OCI-LY7 (cell line): ENCODE measurements around the gene FAU. TPM values are rescaled to one million over a fixed set of nuclear protein-coding genes. Genes with fewer than 3 reads are reported as not detected.

Experiments
- BruUV-seq: library from RNA; stranded (reverse); fragments of 400-500 nt; replicated peaks from 2 replicates; lab custom pipeline; 2021; lab: Mats Ljungman, UMichigan
- CTCF ChIA-PET: fragments of 300-600 bp; sonication (Branson Sonifier 250); formaldehyde crosslinking; loops from one replicate; lab custom pipeline; 2022; ENCODE audit warnings: antibody characterized with exemption; ENCODE audit not compliant: unreplicated experiment; lab: Charles Lee
- POLR2A ChIA-PET: fragments of 300-600 bp; sonication (Branson Sonifier 250); formaldehyde crosslinking; loops from one replicate; lab custom pipeline; 2022; ENCODE audit warnings: antibody characterized with exemption; lab: Charles Lee
- DNase-seq: peaks from one replicate; pipeline ENCODE4 v3.0.0-alpha.2; 2015; ENCODE audit warnings: low spot score
- H2AFZ ChIP-seq: fragments of 200-600 bp; sonication (generic), shearing (Covaris generic); 2 replicates; pipeline ENCODE4 v1.6.1; 2014; ENCODE audit warnings: mild to moderate bottlenecking, antibody characterized with exemption, low read length, moderate library complexity
- H3K27ac ChIP-seq: fragments of 200-600 bp; sonication (generic); 2 replicates; pipeline ENCODE4 v1.5.1; 2014; ENCODE audit warnings: mixed run types, low read depth, mild to moderate bottlenecking, moderate library complexity, low read length, inconsistent platforms; ENCODE audit not compliant: poor library complexity, severe bottlenecking
- H3K36me3 ChIP-seq: fragments of 200-600 bp; sonication (generic); 2 replicates; pipeline ENCODE4 v1.6.1; 2014; ENCODE audit warnings: mild to moderate bottlenecking, antibody characterized with exemption, low read length, moderate library complexity, mixed read lengths; ENCODE audit not compliant: insufficient read depth
- H3K4me1 ChIP-seq: fragments of 200-600 bp; sonication (generic); 2 replicates; pipeline ENCODE4 v1.5.1; 2014; ENCODE audit warnings: mild to moderate bottlenecking, low read length; ENCODE audit not compliant: insufficient read depth, poor library complexity, severe bottlenecking
- H3K4me2 ChIP-seq: fragments of 200-600 bp; sonication (generic); 2 replicates; pipeline ENCODE4 v1.6.1; 2014; ENCODE audit warnings: mild to moderate bottlenecking, low read length
- H3K4me3 ChIP-seq: fragments of 200-600 bp; sonication (generic); 2 replicates; pipeline ENCODE4 v1.5.1; 2014; ENCODE audit warnings: mild to moderate bottlenecking, low read depth, low read length; ENCODE audit not compliant: poor library complexity, severe bottlenecking
- H3K79me2 ChIP-seq: fragments of 200-600 bp; sonication (generic); 2 replicates; pipeline ENCODE4 v1.6.1; 2016; ENCODE audit warnings: low read depth, mild to moderate bottlenecking, low read length, moderate library complexity, mixed read lengths; ENCODE audit not compliant: insufficient read depth
- H3K9me2 ChIP-seq: fragments of 200-600 bp; sonication (generic); 2 replicates; pipeline ENCODE4 v1.6.1; 2016; ENCODE audit warnings: mild to moderate bottlenecking, low read length, mixed read lengths; ENCODE audit not compliant: insufficient read depth
- H3K9me3 ChIP-seq: fragments of 200-600 bp; sonication (generic); 2 replicates; pipeline ENCODE4 v1.6.1; 2014; ENCODE audit warnings: mild to moderate bottlenecking, mixed run types, low read length, mixed read lengths
- H4K20me1 ChIP-seq: fragments of 200-600 bp; sonication (generic); 2 replicates; pipeline ENCODE4 v1.6.1; 2014; ENCODE audit warnings: mild to moderate bottlenecking, antibody characterized with exemption, low read length, moderate library complexity, mixed read lengths; ENCODE audit not compliant: insufficient read depth
- CTCF ChIP-seq: fragments of 200-600 bp; sonication (generic); conservative IDR thresholded peaks from 2 replicates; pipeline ENCODE4 v1.5.1; 2014; ENCODE audit warnings: mild to moderate bottlenecking, antibody characterized with exemption, low read length, moderate library complexity, mixed read lengths
- EZH2phosphoT487 ChIP-seq: fragments of 200-600 bp; sonication (generic); IDR thresholded peaks from 2 replicates; pipeline ENCODE4 v1.6.1; 2018; ENCODE audit warnings: low read depth, borderline replicate concordance, mild to moderate bottlenecking, mixed run types, antibody characterized with exemption, low read length, moderate library complexity, mixed read lengths
- intact Hi-C: fragments of 100-400 bp; cut with micrococcal nuclease; formaldehyde crosslinking; loops from one replicate; pipeline ENCODE4 v1.10.0; 2022; ENCODE audit not compliant: unreplicated experiment
- total RNA-seq, 2 experiments: library from RNA; depleted of rRNA in 1 of 2; stranded (reverse); fragments of >200 nt in 1 of 2; shearing (Covaris generic) in 1 of 2; gene quantifications; 2 replicates each; pipeline ENCODE4 v1.2.3, GENCODE V29; 2014 to 2022

The FAU gene
- total RNA-seq, 2 experiments from 2014 or later = 1,406 to 1,573 TPM

- Histone ChIP-seq H3K4me2 (no peak overlapping the region), H3K4me1 (peaks cover 41% of the 10 kb centered on the region), H4K20me1 (peaks cover 8% of the 10 kb centered on the region; the same call in 1 of the 2 replicates), H3K9me3 (no peaks in the 10 kb centered on the region), H3K27ac (no peak overlapping the region), H2AFZ (no peak overlapping the region), H3K9me2 (no peaks in the 10 kb centered on the region), H3K36me3 (peaks cover 30% of the 10 kb centered on the region), H3K4me3 (no peak overlapping the region), H3K79me2 (no peaks in the 10 kb centered on the region; the same call in 1 of the 2 replicates)
- DNase-seq = no peak
- intact Hi-C loops = loop anchor here (1.0 to 10.0 kb wide), 5 partner anchors 72 to 335 kb away; partner anchors contain the start of genes CAPN1, CDC42EP2 and SF1
- TF ChIP-seq EZH2phosphoT487 = no peak
- TF ChIP-seq CTCF = no peak
- CTCF ChIA-PET = interaction anchor here (0.5 kb wide), 1 partner anchor 99 kb away, joined by 3 read pairs; no protein-coding TSS in a partner anchor
- POLR2A ChIA-PET = interaction anchor here (1.2 to 2.2 kb wide), 2 partner anchors 11 to 26 kb away, joined by 3 to 14 read pairs; no protein-coding TSS in a partner anchor
- no TSS peak for BruUV-seq
Measured at GRCh38 chr11:65109231-65110198, 12.4 kb downstream of the FAU start.

GRCh38 chr11:65108469-65109123 is 13.3 kb downstream of the FAU start:
- TF ChIP-seq EZH2phosphoT487 (no peak), CTCF (no peak)
- H4K20me1 ChIP-seq = peaks cover 8% of the 10 kb centered on the region; the same call in 1 of the 2 replicates
- H3K4me1 ChIP-seq = peaks cover 38% of the 10 kb centered on the region
- no peaks in the 10 kb centered on the region; the same call in 1 of the 2 replicates for H3K79me2 ChIP-seq
- CTCF ChIA-PET = no interaction called here
- H3K9me3 ChIP-seq = no peaks in the 10 kb centered on the region
- H3K9me2 ChIP-seq = no peaks in the 10 kb centered on the region
- BruUV-seq = no TSS peak
- H3K4me3 ChIP-seq = no peak overlapping the region
- DNase-seq = no peak
- no peak overlapping the region for H3K4me2 ChIP-seq
- intact Hi-C loops = no loop called here
- H2AFZ ChIP-seq = no peak overlapping the region
- H3K27ac ChIP-seq = no peak overlapping the region
- POLR2A ChIA-PET = no interaction called here
- peaks cover 25% of the 10 kb centered on the region for H3K36me3 ChIP-seq
